GM19455 (cell line): Measurements from ENCODE around the gene PDE9A.
"Not testable (repeated sequence)": the region's sequence is repeated elsewhere in the genome, so short reads cannot be mapped to it uniquely, and the experiment has no call there.

Source experiments
- ATAC-seq: cut with Tn5 transposase; IDR thresholded peaks from one replicate; pipeline ENCODE4 v1.9.1; 2021; ENCODE audit not compliant: unreplicated experiment

The PDE9A gene

DNA sequence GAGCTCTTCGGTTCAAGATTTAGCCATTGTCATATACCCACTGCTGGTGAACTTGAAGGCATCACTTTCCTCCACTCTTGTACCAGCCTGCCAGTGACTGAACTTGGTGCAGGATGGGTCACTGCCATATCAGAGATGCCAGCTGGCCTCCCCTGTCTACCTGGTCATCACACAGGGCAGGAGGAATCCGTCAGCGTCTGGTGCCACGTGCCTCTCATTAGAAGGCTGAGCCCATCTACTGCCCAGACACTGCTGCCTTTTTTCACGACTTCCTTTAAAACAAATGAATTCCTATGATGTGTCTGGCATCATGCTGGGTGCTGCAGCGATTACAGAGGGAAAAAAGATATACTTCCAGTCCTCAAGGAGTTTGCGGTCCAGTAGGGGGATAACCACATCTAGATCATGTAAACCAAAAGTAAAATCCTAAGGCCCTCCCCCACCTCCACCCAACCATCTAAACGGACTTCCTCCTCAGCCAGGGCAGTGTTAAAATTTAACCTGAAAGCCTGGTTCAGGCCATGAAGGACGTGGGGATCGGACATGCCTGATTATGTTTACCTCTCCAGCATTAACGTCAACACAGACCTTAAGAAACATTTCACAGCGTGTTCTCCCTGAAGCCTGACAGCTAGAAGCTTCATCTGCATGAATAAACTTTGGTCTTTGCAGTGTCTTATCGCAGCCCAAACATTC, 29.2 kb upstream of the PDE9A start:
- ATAC-seq, result no peak

DNA sequence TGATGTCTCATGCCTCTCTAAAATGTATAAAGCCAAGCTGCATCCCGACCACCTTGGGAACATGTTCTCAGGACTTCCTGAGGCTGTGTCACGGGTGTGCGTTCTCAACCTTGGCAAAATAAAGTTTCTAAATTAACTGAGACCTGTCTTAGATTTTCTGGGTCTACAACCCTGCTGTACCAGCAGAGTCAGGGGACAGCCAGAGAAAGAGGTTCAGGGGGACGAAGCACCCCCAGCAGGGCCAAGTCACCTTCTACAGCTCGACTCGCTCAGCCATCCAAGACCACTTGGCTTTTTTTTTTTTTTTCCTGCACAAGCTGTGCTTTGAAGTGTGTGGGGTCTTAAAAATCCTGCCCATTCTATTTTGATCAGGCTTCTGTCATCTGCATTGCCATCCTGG, 28.5 kb upstream of the PDE9A start:
- ATAC-seq, result no peak

DNA sequence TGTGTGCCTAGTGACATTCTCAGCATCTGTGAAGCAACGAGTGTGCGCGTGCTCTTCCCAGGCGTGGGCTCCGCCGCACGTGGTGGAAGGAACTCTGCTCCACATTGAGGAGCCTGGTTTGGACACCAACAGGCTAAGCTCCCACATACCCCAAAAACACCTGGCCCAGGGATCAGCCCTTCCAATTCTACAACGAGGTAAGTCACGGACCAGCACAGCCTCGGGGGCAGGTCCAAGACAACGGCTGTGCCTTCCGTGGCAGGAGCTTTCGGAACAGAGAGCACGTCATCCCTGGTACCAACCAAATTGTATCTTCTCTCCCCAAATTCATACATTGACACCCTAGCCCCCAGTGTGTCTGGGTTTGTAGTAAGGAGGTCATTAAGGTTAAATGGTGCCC, 27.2 kb upstream of the PDE9A start:
- ATAC-seq, result no peak

DNA sequence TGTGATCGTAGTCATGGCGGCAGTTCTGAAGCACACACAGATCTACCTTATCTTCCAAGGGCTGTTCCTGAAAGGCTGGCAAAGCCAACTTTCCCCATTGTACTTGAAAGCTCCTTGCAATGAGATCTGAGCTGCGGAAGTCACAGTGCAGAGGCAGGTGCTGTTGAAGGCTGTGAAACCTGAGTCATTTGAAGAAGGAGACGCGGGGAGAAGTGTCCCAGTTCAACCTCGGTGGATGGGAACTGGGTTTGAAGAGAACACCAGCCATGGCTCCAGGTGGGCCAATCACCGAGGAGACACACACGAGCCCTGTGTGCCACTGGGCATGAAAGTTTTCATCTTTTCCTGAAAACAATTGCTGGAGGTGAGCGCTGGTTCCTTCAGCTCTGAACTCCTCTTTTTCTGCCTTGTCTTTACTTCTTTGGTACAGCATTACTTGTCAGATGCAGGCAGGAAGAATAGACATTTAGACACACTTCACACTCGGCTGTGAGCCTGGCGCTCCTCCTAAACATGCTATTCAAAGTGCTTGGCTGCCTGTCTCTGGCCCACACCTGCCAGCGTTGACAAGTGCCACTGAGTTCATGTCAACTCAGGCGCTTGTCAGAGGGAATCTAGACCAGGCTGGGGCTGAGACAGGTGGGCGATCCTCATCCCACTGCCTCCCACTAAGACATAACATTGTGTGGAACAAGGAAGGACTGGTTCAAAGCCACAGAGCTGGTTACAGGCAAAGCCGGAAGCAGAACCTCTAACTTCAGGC, 25.7 kb upstream of the PDE9A start:
- ATAC-seq, result no peak

DNA sequence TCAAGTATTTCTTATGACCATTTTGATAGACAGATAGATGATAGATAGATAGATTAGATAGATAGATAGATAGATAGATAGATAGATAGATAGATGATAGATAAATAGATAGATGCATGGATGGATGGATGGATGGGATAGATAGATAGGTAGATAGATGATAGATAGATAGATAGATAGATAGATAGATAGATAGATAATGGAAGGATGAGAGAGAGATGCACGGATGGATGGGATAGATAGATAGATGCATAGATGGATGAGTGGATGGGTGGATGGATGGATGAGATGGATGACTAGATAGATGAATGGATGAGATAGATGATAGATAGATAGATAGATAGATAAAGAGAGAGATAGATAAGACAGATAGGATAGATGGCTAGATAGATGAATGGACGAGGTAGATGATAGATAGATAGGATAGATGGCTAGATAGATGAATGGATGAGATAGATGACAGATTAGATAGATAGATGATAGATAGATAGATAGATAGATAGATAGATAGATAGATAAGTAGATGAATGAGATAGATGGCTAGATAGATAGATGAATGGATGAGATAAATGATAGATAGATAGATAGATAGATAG, 24.9 kb upstream of the PDE9A start:
- not testable (repeated sequence) for ATAC-seq

DNA sequence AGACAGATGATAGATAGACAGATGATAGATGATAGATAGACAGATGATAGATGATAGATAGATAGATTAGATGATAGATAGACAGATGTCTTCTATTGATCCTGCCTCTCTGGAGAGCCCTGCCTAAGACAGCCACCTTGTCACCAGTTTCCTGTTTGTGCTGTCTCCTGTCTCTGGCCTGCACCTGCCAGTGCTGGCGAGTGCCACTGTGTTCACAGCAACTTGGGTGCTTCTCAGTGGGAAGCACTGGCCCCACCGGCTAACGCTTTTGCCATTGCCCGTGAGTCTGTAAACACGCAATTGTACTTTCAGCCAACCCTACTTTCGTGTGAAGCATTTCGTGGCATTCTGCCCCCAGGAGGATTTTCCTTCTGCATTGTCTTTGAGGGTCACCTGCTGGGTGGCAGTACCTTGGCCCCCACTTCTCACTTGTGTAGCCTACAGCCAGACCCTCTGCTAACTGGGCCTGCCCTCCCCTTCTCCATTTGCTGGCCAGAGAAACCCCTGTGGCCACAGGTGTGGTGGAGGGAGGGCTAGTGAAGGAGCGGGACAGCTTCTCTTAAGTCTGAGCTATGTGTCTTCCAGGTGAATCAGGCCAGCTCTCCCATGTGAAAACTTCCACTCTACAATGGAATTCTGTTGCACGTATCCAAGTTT, 23.4 kb upstream of the PDE9A start:
- ATAC-seq, result no peak

DNA sequence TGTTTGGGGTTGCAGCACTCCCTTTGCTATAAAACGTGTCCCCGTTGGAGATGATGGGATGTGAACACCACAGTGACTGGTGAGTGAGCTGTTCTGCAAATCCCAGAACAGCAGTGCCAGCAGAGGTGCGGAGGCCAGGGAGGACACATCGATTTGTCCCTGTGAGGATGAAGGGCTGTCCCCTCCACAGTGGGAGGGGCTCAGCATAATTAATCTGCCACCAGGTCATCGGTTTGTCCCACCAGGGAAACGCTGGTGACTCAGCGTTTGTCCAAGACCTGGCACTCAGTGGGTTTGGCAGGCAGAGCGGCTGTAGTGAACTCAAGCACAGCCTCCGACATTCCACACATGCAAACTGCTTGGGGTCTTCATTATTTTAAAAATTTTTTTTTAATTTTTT, 22.8 kb upstream of the PDE9A start:
- no peak for ATAC-seq

DNA sequence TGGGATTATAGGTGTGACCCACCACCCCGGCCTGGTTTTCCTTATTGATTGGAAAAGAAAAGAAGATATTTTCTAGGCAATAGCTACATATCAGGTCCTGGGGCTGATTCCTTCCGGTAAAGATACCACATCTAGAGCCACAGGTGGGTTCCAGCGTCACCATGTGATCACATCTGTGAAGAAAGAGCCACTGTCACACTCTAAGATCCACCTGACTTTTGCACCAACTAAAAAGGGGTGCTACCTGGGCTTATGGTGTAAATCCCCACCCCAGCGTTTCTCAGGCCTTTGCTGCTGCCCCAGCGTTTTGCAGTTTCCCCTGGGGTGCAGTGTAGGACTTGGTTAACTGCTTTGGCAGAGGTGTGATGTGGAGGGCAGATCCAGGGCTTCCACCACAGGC, 22.3 kb upstream of the PDE9A start:
- ATAC-seq, result no peak

DNA sequence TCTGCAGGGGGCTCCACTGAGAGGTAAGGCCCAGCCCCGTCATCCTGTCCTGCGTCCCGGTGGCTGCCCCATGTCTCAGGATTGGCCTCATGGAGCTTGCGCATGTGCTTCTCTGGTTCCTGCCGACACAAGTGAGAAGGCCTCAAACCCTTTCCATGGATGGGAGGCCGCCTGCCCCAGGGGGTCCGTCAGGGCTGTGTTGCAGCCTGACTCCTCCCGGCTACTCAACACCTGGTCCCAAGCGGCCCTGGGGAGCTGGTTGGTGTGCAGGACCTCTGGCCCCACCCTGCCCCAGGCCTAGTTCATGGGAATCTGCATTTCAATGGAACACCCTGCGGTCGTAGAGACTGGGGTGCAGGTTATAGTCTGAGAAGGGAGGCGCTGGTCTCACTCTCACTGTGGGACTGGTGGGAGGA, 21.1 kb upstream of the PDE9A start:
- no peak for ATAC-seq

DNA sequence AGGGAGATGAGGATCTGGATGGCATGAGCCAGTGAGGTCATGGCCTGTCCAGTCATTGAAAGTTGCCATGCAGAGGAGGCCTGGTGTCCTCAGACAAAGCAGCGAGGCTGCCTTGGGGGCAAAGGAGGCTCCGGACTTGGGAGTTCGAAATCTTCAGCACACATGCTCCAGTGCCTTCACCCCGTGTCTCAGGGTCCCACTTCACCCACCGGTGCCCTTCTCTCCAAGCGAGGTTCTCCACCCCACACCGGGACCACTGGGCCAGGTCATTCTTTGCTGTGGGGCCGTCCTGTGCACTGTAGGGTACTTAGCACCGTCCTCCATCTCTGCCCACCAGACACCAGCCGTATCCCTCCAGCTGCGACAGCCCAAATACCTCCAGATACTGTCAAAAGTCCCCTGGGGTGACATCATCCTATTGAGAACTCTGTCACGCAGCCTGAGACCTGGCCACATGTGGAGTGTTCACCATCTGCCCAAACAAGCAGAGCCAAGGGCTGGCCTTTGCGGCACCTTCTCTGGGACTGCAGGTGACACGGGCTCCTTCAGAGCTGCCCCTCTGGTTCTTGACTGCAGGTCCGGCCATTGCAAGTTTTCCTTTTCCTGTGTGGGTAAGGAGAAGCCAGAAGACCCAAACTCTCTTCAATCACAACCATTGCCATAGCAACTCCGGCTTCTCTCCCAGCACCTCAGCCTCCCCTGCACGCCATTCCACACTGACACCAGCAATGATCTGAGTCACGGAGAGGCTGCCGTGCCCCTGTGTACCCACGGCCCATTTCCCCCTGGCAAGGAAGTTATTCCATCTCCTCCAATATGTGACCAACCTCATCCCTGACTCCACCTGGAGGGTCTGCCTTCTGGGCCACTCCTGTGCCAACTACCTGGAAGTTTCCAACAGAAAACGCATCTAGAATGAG, 20.4 kb upstream of the PDE9A start:
- ATAC-seq, result no peak

DNA sequence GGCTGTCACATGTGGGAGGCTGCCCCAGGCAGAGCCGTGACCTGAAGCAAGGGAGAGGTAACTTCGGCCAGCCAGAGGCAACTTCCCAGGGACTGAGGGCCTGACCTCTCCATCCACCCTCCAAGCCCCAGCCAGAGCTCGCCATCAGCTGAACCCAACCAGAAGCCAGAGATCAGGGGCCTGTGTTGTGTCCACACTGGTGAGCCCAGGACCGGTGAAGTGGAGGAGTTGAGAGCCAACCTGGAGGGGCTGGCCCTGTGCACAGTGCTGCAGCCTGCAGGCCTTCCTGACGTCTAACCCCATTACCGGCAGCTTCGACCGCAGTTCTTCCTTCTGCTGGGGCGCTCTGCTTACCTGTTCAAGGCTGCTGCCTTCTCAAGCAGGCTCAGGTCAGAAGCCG, 19.6 kb upstream of the PDE9A start:
- no peak for ATAC-seq

DNA sequence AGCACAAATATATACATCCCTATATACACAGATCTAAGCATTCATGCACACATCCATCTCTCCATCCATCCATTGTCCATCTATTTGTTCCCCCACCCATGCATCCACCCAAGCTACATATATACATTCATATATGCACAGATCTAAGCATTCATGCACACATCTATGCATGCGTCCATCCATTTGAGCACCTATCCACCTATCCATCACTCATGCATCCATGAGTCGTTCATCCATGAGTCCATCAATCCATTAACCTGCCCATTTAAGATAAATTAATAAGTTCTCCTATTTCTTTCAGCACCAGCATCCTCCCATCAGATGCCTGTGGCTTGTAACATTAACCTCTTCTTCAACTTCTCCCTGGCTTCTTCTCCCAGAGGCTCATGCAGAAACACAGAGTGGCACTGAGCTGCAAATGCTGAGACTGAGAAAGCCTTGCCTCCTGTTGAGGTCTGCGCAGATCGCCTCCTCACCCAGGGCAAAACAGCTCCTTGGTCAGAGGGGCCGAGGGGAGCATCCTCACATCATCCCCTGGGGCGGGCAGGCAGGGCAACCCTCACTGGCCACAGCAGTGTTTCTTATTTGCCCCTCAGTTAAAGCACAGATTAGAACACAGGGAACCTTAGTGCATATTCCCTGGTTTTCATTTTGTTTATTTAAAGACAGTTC, 17.4 kb upstream of the PDE9A start:
- no peak for ATAC-seq

DNA sequence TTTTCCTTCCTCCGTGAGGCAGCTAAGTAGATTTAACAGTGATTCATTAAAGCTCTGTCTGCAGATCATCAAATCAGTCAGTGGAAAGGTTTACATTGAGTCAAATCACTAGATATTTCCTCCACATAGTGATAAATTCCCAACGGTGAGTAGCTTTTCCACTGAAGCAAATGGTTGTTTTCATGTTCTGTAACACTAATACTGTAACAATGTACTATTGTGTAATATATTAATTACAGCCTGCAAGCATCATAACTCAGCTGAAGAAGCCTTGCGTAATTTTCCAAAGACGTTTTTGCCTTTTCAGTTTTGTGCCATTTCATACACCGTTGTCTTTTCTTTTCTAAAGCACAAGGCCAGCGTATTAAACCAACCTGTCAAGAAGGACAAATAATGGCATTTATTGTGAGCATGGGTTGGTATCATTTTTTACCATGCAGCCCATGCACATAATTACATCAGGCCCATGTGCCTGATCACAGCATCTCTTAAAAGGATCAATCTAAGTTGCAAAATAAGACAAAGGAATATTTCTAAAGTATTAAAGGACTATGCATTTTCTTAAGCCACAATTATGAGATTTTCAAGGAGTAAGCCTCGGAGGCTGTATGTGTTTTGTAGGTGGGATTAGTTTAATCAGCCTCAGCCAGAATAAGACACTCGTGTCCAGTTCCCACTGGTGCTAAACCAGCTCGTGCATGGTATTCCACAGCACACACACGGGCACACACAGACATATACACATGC, 16.7 kb upstream of the PDE9A start:
- ATAC-seq, result no peak

DNA sequence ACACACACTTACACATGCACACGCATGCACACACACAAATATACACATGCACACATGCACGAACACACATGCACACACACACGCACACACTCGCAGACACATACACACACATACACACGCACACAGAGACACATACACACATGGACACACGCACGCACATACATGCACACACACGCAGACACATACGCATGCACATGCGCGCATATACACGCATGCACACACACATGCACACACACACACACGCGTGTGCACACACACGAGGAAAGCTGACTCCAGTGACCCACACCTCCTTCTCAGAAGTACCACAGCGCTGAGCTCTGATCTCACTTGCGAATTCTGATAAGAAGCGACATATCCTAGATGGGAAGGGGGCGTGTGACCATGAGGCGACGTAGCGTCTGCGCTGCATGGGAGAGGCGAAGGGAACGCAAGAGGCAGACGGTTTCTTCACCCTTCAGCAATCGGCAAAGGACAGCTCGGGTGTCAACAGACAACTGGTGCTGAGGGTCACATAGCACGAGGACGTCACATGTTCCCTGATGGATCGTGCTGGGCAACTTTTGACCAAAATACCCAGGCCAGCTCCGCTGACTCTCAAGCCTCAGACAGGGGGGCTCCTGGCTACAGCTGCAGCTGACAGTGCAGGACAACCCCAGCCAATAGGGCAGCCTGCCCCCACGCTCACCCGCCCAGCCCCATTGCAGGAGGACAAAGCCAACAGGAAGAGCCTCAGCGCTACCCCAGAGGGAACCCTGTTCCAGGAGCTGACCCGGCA, 16.0 kb upstream of the PDE9A start:
- no peak for ATAC-seq

DNA sequence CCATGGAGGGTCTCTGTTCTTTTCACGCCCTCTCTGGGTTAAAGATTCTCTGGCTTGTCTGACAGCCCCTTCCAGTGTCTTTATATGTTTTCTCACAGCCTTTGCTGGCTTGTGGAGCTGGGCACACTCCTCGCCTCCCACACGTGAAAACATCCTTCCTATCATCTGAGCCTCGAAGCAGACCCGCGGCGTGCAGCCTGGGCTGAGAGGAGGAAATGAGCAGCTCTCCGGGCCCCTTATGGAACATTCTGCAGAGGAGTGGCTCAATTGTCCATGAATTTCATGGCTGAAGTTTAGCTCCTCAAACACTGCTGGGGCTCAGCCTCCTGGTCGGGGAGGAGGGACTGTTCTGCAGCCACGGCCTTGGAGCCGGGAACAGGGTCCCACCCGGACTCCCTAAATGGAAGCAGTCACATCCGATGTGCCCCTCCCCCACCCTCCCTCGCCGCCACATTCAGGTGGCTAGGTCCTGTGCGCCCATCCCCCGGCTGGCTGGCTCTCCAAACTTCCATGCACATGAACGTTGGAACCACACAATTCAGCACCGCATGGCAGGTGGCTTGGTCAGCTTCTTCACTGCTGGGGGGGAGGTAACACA, 15.1 kb upstream of the PDE9A start:
- no peak for ATAC-seq

DNA sequence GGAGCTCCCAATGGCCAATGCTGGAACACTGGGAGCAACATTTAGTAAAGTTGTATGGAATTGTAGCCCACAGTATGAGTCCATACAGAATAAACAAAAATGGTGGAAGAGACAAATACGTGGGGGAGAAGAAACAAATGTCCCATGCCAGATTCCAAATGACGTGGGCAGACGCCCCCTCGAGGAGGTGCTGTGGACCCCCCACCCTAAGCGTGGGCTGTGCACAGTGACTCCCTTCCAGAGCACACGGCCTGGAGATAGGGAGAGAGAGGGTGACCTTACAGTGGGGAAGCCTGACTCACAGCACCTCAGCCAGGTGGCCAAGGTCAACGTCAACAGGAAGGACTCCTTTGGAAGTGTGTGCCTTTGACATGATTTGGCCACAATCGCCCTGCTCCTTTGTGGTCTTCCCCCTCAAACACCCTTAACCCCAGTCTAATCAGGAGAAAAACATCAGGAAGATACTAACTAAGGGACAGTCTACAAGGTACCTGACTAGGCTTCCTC, 13.7 kb upstream of the PDE9A start:
- no peak for ATAC-seq

DNA sequence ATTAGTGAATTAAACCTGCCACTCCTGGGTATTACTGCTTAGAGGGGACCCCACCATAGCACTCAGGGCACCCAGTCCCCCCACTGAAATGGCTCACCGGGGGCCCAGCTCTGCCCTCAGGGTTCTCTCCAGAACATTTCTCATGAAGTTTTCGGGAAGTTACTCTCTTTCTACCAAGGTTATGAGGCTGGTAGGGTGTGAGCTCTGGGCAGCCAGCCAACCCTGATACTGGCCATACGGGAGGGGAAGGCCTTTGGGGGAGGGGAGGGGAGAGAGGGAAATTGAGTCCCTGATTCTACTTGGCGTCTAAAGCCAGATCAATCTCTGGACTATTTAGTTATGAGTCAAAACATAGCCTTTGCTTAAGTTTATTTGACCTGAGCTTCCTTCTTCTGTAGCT, 12.9 kb upstream of the PDE9A start:
- no peak for ATAC-seq
